NCI-H2107 treated with DMSO at 0.1 percent for 48 hours (cell line): Measurements from ENCODE around the gene SPATA33.

Experiments
- DNase-seq: peaks from one replicate; lab custom pipeline; 2025; ENCODE audit not compliant: unreplicated experiment; lab: John Stamatoyannopoulos, UW

SPATA33 gene

GRCh38 chr16:89657442-89658220, at the start of gene SPATA33, which contains the start of gene CHMP1A:
TSS of gene SPATA33 (plus strand) at chr16:89657836. CDS start at chr16:89657912, 76 bp downstream.
TSS of gene CHMP1A (minus strand) at chr16:89657708. CDS start at chr16:89657588, 120 bp downstream.
- DNase-seq = peak; percentile 56

- DNase-seq = no peak
These were observed 49.5 kb upstream of the SPATA33 start for GRCh38 chr16:89607937-89608740.

- no peak for DNase-seq
These were observed 47.6 kb upstream of the SPATA33 start for GRCh38 chr16:89610108-89610453.

GRCh38 chr16:89612415-89613166, 45.0 kb upstream of the SPATA33 start:
- no peak for DNase-seq

GRCh38 chr16:89613231-89613953, 44.2 kb upstream of the SPATA33 start, which contains the start of gene DPEP1:
TSS of gene DPEP1 (plus strand) at chr16:89613642. CDS start at chr16:89630411, 16,769 bp downstream.
- no peak for DNase-seq

GRCh38 chr16:89613954-89614459, 43.6 kb upstream of the SPATA33 start:
- no peak for DNase-seq

GRCh38 chr16:89615176-89615575, 42.5 kb upstream of the SPATA33 start:
- no peak for DNase-seq

GRCh38 chr16:89615596-89616090, 42.0 kb upstream of the SPATA33 start:
- no peak for DNase-seq

GRCh38 chr16:89616623-89617022, 41.0 kb upstream of the SPATA33 start:
- no peak for DNase-seq

- no peak for DNase-seq
These were observed 40.6 kb upstream of the SPATA33 start for GRCh38 chr16:89617036-89617435.

- no peak for DNase-seq
These were observed 39.3 kb upstream of the SPATA33 start for GRCh38 chr16:89618109-89618998.

- DNase-seq = no peak
These were observed 37.8 kb upstream of the SPATA33 start for GRCh38 chr16:89619840-89620239.

GRCh38 chr16:89620406-89620841, 37.2 kb upstream of the SPATA33 start:
- DNase-seq = no peak

GRCh38 chr16:89621136-89621697, 36.4 kb upstream of the SPATA33 start:
- DNase-seq = no peak

- no peak for DNase-seq
These were observed 35.8 kb upstream of the SPATA33 start for GRCh38 chr16:89621698-89622409.

- no peak for DNase-seq
These were observed 34.0 kb upstream of the SPATA33 start for GRCh38 chr16:89623511-89624261.
